Activated T-cell treated with anti-CD3 and anti-CD28 coated beads, Interleukin-2, amount 50 U/mL, for 1 hour (primary cell): Measurements from ENCODE around the gene HDAC11.
A peak's percentile ranks its signal among the peaks of the same experiment; 100 is the strongest.
"Not testable (repeated sequence)": the region's sequence is repeated elsewhere in the genome, so short reads cannot be mapped to it uniquely, and the experiment has no call there.

Experiments used
- DNase-seq: peaks from one replicate; pipeline ENCODE4 v3.0.0-alpha.2; 2020

HDAC11 gene

GRCh38 chr3:13493867-13494441, 13.8 kb downstream of the HDAC11 start:
- no peak for DNase-seq

DNA sequence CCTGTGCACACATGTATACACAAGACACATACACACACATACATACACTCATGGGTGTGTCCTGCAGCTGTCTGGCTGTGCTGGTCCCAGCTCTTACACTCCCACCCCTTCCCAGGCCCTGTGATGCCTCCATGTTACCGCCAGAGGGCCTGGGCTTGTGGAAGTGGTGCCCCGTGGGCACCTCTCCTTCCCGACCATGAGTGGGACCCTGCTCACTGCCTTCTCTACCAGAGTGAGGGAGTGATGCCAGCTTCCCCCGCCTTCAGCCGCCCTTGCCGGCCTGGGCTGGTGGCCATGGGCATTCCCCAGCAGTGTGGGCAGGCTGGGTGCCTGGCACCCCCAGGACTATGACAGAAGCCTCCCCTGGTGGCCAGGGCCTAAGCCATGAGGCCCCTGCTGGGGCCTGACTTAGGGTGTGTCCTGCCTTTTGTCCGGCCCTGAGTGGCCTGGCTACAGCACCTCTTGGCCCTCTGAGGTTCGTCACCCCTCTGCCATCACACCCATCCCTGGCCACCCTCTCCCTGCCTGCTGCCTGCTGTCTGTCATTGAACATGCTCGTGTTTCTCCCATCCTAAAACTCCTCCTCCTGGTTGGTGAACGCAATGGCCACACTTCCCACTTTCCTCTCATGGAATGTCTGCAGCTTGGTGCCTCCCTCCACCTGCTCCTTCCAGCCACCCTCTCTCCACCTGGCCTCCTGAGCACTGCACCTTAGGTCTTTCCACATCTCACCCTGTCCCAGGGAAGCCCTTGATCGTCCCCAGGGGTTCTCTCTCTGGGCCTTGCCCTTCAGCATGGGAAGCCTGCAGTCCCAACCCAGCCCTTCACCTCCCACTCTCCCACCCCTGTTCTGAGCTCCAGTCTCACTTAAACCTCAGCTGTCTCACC, 14.6 kb downstream of the HDAC11 start:
- DNase-seq = no peak

- DNase-seq = no peak
Observed at GRCh38 chr3:13495351-13495813, 15.3 kb downstream of the HDAC11 start.

- DNase-seq = peak; percentile 77
Observed at GRCh38 chr3:13495921-13496723, 16.0 kb downstream of the HDAC11 start.

DNA sequence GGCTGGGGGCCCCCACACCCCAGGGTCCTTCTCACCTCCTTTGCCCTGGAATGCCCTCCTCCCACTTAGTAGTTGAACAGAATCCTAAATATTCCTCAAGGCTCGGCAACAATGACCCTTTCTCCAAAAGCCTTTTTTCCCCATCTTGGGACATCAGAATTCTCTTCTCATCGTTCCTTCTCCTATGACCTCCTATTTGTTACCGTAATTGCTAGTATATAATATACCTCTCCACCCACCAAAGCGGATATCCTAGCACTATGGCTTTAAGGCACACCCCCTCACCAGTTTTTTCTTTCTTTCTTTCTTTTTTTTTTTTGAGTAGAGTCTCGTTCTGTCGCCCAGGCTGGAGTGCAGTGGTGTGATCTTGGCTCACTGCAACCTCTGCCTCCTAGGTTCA, 16.8 kb downstream of the HDAC11 start:
- no peak for DNase-seq

DNA sequence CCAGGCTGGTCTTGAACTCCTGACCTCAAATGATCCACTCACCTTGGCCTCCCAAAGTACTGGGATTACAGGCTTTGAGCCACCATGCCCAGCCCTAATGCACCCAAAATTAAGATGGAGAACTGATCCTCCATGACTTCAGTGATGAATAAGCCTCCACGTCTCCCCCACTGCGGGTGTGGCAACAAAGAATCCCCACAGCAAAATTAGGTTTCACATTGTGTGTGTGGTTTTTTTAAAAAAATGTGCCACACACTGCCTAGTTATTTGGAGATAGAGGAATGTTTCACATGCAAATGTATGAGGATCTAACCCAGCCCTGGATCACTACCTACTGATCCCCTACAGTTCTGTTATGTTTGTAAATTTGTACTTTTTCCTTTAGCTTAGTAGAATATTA, 17.3 kb downstream of the HDAC11 start:
- DNase-seq = no peak

DNA sequence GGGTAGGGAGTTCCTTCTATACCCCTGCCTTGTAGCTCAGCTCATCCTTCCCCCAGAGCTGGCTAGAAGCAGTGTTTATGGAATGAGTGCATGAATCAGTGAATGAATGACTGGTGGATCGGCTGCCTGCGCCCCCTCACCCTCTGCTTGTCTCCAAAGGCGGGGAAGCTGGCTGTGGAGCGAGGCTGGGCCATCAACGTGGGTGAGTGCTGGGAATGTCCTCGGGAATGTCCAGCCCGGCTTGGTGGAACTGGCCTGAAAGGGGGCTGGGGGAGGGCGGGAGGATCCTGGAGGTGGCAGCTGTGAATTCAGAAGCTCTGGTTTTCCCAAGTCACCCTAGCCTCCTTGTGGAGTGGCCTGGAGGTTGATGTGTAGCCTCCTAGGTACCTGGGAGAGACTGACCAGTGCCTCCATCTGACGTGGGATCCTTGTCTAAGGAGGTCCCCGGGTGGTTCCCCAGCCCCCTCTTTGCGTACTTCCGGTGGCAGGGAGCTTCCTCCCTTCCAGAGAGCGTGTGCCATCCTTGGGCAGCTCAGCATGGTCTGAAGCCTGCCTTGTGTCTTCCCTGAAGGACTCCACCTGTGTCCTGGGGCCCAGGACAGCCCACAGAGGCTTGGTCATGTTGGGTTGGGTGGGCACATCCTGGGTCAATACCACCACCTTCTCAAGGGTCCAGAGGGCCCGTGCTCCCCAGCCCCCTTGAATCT, 18.4 kb downstream of the HDAC11 start:
- no peak for DNase-seq

GRCh38 chr3:13499246-13499645, 19.1 kb downstream of the HDAC11 start:
- not testable (repeated sequence) for DNase-seq

DNA sequence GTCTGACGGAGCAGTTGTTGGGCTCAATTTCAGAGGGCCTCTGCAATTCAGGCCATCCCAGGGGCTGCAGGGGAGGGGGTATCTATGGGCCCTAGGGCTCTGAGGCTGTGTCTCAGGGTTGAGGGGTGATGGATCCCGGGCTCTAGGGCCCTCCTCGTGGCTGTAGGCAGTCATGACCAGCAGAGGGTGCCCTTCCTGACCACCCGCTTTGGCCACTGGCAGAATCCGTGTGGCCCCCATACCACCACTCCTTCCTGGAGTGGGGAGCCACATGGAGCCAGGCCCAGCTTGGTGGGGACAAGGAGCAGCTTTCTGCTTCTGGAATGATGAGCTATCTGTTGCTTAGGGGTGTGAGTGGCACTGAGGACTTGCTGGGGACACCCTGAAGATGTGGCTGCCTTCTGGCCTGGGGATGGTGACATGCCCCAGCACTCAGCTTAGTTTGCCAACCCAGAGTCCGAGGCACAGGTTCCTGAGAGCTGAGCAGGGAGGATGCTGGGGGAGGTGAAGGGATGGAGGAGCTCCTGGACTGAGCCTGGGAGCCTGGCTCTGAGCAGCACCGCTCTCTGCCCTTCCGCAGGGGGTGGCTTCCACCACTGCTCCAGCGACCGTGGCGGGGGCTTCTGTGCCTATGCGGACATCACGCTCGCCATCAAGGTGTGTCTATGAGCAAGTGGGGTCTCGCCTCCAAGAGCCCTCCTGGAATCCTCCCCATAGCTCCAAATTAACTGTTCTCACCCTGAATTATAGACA, 20.2 kb downstream of the HDAC11 start:
- DNase-seq = no peak

DNA sequence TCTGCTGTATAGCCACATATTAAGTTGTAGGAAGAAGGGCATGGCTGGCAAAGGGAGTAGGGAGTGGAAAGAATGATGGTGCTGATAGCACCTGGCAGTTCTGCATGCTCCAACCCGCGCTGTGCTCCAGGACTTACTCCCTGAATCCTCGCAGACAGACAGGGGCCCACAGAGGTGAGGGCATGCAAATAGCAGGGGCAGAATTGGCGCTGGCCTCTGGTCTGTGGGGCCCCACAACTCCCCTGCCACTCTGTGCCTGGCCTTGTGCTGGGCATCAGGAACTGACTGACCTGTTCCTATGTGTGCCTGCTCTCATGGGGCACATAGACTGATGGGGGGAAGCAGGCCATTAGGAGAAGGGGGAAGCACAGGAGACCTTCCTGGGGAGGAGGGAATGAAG, 20.9 kb downstream of the HDAC11 start:
- no peak for DNase-seq

- no peak for DNase-seq
Observed at GRCh38 chr3:13501521-13501920, 21.4 kb downstream of the HDAC11 start.

GRCh38 chr3:13501958-13502790, 22.1 kb downstream of the HDAC11 start:
- no peak for DNase-seq

DNA sequence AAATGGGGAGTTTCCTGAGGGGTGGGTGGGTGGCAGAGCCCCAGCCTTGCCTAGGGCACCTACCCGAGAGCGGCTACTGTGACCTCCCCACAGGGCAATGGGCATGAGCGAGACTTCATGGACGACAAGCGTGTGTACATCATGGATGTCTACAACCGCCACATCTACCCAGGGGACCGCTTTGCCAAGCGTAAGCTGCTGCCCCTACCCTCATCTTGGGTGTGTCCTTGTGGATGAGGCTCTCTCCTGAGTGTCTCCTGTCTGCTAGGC, 22.6 kb downstream of the HDAC11 start:
- DNase-seq = no peak

DNA sequence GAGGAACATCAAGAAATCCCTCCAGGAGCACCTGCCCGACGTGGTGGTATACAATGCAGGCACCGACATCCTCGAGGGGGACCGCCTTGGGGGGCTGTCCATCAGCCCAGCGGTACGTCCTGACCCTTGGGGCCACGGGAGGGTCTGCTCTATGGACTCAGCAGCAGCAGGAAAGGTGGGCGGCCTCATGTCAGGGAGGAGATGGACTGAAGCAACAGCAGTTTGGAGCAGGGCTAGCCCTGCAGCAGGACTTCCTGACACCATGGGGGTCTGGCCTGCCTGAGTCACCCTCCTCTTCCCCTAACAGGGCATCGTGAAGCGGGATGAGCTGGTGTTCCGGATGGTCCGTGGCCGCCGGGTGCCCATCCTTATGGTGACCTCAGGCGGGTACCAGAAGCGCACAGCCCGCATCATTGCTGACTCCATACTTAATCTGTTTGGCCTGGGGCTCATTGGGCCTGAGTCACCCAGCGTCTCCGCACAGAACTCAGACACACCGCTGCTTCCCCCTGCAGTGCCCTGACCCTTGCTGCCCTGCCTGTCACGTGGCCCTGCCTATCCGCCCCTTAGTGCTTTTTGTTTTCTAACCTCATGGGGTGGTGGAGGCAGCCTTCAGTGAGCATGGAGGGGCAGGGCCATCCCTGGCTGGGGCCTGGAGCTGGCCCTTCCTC, 24.2 kb downstream of the HDAC11 start:
- no peak for DNase-seq

GRCh38 chr3:13505147-13506130, 25.3 kb downstream of the HDAC11 start:
- no peak for DNase-seq

DNA sequence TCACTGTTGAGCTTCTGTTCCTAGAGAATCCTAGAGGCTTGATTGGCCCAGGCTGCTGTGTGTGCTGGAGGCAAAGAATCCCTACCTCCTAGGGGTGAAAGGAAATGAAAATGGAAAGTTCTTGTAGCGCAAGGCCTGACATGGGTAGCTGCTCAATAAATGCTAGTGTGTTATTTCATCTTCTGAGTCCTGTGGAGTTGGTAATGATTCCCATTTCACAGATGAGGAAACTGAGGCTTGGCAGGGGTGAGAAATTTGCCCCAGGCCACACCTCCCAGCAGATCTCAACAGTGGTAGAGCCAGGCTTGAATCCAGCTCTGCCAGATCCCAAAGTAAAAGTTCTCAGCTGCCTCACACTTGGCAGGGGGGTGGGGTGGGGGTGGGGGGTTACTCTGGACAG, 26.1 kb downstream of the HDAC11 start:
- no peak for DNase-seq

GRCh38 chr3:13506680-13507079, 26.6 kb downstream of the HDAC11 start:
- DNase-seq = no peak

DNA sequence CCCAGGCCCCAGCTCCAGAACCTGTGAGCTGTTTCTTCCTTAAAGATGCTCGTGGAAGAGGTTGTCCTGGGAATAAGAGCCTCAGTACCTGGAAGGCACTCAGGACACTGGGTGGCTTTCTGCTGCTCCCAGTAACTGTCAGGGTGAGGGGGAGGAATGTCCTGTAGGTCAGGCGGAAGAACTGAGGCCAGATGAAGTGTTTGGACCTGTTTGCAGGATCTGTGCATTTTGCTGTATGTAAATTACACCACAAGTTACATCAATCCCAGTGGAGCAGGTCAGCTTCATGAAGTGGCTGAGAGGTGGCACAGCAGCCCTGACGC, 27.1 kb downstream of the HDAC11 start:
- no peak for DNase-seq

DNA sequence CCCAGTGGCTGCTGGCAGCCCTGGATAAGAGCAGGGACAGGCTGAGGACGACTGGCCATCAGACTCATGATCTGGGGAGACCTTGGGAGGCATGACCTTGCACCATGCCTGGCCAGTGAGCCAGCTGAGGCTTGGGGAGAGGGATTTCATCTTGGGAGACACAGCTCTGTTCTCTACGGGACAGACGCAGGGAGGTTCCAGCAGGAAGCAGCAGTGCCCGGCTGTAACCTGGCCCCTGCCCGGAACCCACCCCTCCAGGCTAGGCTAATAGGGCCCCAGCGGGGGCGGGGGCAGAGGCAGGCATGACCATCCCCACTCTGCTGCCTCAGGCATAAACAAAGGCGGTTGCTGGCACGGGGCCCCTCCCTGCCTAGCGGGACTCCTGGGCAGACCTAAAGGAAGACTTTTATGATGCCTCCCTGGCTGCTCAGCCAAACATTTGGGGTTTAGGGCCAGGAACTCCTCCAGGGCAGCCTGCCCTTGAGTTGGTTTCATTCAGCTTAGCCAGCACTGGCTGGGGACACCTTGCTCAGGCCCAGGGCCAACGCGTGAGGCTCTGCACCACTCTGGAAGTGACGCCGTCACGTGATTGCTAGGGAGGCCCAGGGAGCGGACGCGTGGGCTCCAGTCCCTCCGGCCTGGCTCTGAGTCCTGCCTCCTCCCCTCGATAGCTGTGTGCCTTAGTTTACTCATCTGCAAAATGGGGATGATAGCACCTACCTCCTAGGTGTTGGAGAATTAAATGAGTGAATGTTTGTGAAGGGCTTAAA, 27.6 kb downstream of the HDAC11 start:
- DNase-seq = no peak
